HG02610 (cell line): Measurements from ENCODE around the gene TAF6.

Source experiments
- ATAC-seq: cut with Tn5 transposase; IDR thresholded peaks from one replicate; pipeline ENCODE4 v1.9.1; 2021; ENCODE audit warnings: mild to moderate bottlenecking, moderate library complexity; ENCODE audit not compliant: unreplicated experiment

Gene TAF6

DNA sequence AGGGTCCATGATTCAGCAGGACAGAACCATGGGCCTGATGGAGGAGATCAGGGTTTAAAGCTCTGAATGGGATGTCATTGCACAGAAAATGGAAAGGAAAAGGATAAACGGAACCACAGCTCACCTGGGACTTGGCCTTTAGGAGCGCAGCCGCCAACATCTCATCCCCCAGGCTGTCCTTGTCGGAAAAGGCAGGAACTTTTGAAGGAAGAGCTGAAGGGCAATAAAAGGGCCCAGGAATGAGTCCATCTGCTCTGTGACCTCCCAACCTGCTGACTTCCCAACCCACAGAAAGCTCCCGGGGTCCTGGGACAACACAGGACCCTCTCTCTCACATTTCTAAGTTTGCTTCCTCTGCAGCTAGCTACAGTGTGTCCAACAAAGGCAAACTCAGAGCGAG is 43.7 kb downstream of the TAF6 start:
- no peak for ATAC-seq

DNA sequence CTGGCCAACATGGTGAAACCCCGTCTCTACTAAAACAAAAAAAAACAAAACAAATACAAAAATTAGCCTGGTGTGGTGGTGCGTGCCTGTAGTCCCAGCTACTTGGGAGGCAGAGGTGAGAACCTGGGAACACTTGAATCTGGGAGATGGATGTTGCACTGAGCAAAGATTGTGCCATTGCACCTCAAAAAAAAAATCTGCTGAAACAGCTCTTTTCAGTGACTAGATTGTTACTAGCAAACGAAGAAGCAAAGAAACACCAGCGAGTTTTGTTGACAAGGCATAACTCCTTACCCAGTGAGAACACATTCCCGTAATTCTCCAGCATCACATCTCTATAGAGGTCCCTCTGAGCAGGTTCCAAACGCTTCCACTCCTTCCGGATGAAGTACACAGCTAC is 44.3 kb downstream of the TAF6 start:
- no peak for ATAC-seq

DNA sequence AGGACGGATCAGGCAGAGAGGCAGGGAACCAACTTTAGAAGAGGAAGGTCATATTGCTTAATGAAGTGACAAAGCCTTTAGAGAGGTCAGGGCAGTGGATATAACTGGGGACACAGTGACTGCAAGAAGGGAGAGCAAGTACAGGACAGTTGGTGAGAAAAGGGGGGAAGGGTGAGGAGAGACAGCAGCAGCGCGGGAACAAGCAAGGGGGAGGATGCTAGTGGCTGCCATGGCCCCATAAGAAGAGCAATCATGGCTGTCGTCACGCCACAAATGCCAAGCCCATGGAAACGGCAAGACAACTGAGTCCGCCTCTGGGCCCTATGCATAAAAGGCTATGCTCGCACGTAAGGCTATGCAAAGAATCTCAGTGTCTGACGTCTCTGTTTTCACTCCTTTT is 46.7 kb downstream of the TAF6 start:
- ATAC-seq: no peak

DNA sequence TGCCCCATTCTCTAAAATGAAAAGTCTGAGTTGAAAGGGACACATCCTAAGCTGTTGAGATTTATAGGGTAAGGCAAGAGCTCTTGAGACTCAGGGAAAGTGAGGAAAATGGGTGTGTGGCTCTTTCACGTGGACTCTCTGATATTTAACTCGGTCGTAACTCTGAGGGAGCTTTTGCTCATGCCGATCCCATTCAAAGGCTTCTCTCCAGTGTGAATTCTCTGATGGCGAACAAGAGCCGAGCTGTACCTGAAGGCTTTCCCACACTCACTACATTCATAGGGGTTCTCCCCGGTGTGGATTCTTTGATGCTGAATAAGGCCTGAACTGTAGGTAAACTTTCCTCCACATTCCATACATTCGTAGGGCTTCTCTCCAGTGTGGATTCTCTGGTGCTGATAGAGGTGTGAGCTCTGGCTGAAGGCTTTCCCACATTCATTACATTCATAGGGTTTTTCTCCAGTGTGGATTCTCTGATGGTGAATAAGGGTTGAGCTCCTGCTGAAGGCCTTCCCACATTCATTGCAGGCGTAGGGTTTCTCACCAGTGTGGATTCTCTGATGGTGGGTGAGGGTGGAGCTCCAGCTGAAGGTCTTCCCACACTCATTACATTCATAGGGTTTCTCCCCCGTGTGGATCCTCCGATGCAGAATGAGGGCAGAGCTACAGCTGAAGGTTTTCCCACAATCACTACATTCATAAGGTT is 48.0 kb downstream of the TAF6 start:
- ATAC-seq: no peak

DNA sequence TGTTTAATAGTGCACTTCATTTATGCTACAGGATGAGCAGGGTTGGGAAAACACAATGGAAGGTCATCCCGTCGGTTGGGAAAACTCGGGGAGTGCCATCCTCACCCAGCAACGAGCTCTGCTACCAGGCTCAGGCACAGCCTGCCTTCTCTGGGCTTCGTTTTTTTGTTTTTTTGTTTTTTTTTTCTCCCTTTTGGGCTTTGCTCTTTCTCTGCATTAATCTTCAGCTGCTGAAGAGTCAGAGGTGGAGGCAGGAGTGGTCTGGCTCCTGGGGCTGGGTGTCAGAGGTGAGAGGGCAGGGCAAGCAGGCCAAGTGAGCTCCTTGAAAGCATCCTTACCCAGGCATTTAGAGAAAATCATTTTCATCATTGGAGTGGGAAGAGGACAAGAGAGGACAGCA is 49.2 kb downstream of the TAF6 start:
- ATAC-seq: no peak

DNA sequence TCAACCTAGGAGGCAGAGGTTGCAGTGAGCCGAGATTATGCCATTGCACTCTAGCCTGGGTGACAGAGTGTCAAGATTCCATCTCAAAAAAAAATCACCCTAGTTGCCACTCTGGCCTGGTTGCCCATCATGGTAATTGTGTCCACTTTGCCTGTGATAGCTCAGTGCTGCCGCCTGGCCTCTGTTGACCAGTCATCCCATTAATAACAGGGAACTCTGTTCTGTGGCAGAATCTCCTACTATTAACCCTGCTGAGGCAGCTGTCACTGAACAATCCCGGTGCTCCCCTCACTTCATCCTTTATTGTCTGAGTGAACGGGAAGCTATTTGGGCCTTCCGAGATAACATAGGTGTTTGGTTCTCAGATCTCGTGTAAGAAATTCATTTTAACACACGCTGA is 52.2 kb downstream of the TAF6 start:
- ATAC-seq: no peak

DNA sequence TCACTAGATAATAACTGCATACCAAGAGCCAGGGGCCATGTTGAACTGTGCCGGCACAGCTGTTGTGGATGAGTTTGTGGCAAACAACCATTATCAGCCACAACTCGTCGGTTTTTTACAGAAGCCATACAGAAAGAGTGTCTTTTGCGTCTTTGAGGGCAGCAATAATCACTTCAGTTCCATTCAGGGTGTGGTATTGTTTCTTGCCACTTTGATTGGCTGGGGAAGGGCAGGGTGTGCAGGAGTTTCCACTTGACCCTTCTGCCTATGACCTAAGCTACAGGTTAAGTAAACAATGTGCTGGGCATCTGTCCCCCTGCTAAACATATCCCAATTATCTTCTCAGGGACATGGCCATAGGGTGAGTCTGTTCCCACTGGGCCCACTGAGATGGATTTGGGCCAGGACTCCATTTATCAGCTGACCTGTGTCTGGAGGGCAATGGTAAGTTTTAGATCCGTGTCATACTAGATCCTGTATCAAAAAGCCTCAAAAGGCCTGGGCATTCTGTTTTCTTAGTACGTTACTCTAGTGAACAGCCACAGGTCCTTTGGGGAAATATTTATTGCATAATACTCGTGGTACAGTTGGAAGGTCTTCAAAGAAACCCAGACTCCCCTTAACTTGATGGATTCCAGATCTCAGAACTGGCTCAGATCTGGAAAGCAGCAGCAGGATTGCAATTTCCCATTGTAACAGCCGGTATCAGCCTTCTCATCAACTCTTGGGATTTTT is 53.5 kb downstream of the TAF6 start:
- ATAC-seq: no peak

DNA sequence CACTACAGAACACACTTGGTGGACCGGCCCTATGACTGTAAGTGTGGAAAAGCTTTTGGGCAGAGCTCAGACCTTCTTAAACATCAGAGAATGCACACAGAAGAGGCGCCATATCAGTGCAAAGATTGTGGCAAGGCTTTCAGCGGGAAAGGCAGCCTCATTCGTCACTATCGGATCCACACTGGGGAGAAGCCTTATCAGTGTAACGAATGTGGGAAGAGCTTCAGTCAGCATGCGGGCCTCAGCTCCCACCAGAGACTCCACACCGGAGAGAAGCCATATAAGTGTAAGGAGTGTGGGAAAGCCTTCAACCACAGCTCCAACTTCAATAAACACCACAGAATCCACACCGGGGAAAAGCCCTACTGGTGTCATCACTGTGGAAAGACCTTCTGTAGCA is 55.0 kb downstream of the TAF6 start:
- no peak for ATAC-seq

DNA sequence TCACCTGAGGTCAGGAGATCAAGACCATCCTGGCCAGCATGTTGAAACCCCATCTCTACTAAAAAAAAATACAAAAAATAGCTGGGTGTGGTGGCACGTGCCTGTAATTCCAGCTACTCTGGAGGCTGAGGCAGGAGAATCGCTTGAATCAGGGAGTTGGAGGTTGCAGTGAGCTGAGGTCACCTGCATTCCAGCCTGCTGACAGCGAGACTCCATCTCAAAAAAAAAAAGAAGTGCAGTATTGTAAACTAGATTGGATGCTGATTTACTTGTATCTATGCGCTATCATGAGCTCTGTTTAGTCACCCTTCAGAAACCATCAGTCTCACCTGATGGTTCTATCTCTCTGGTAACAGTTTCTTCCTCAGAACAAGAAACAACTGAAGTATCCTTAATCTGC is 55.8 kb downstream of the TAF6 start:
- ATAC-seq: no peak

DNA sequence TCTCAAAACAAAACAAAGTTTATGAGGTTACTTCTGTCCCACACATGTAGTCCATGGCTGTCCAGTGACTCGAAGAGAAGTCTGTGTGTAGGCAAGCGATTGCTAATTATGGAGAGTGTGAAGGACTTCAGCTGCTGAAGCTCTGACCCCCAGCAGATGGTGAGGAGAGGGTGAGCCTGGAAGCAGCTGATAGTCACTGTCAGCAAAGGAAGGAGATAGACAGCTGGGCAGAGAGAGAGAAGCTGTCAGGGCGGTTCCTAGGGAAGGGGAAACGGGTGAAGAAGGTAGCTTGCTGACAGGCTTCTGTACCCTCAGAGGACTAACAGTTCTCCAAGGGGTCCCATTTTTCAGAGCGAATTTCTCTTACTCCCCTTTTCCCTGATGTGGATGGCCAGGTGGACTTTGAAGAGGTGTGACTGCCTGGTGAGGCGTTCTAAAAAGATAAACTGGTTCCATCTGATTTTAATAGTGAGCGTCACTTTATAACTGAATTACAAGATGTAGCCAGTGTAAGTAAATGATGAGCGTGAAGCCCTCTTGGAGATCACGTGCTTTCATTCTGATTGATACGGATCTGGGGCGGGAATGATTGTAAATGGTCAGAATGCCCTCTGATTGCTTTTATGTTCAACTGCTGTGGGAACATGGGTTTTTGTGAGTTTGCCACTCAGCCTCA is 57.5 kb downstream of the TAF6 start:
- no peak for ATAC-seq

DNA sequence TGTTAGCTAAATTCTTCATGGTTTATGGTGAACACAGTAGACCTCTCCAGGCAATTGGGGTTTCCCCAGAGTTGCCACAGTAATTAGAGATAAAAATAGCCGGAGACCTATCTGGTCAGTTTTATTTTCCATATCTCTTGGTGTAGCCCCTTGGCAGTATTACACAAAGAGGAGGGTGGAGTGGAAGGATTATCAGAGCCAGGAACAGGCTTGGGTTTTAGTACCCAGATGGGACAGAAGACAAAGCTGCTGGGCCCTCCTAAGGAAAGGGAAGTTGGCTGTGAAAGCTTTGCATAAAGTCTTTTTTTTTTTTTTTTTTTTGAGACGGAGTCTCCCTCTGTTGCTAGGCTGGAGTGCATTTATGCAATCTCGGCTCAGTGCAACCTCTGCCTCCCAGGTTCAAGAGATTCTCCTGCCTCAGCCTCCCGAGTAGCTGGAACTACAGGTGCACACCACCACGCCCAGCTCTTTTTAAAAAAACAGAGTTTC is 59.9 kb downstream of the TAF6 start:
- ATAC-seq: no peak
